H1 (cell line): ENCODE results near the gene MAP4K1. TPM values are rescaled to one million over a fixed set of nuclear protein-coding genes. Genes with fewer than 3 reads are reported as not detected.

ENCODE experiments used
- CREB1 ChIP-seq: IDR thresholded peaks from 2 replicates; pipeline ENCODE4 v1.6.1; 2012; ENCODE audit warnings: inconsistent platforms
- PHF8 ChIP-seq: fragments of 200-600 bp; sonication (generic); conservative IDR thresholded peaks from 2 replicates; pipeline ENCODE4 v1.7.1; 2012; ENCODE audit warnings: low read depth, mild to moderate bottlenecking, inconsistent platforms, low read length, moderate library complexity
- polyA plus RNA-seq, 7 experiments: library from polyadenylated mRNA; depleted of rRNA in 3 of 7; stranded (reverse) in 5 of 7; unstranded in 2 of 7; fragments of >200 nt in 5 of 7; fragments of 200-250 nt in 2 of 7; gene quantifications; 1 replicate in 5 of 7; 2 replicates in 1 of 7; 4 replicates in 1 of 7; pipeline versions ENCODE4 v1.2.1 to v1.2.3, GENCODE V29; 2011 to 2013; ENCODE audit warnings: missing spikeins in 2 of 7, mixed read lengths in 2 of 7
- total RNA-seq: library from RNA; stranded (reverse); fragmentation: NEBNext Ultra II Directional; extraction: Animal tissue kit (Norgen Biotek cat#: 25700); gene quantifications from 2 replicates; pipeline ENCODE4 v1.2.1, GENCODE V29; 2021

The MAP4K1 gene
- total and polyA plus RNA-seq, 2 of the 8 experiments (the other 6 are each of a cell fraction or from before 2014, with no cell fraction given): 9.0 to 10.4 TPM

DNA sequence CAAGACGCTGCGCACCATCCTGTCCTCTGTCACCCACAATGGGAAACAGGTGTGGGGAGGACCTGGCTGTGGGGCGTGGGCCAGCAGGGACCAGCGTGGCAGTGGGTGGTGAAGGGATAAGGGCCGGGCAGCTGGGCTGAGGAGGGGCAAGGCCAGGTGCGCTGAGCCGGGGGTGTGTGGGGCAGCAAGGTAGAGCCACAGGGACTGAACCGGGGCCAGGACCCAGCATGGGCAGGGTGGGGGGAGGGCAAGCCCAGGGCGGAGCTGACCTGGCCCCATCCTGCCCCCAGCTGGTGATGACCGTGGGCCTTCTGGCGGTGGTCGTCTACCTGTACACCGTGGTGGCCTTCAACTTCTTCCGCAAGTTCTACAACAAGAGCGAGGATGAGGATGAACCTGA, 37.7 kb downstream of the MAP4K1 start (continued):
- no peak for TF ChIP-seq PHF8
- no peak for TF ChIP-seq CREB1
